ENCODE data around the gene ZNF343. TPM values are rescaled to one million over a fixed set of nuclear protein-coding genes. Genes with fewer than 3 reads are reported as not detected.

ZNF343 gene
- total RNA-seq, 1 experiment from 2014 or later: 6.9 TPM

Other genes starting within 250 kb of the ZNF343 start
- gene TGM3, start 212.9 kb downstream of the ZNF343 start, total RNA-seq (2014; rRNA removed; shearing (Covaris generic)): not detected in 2 replicates
- not detected in 2 replicates for gene TGM6, start 128.0 kb downstream of the ZNF343 start, total RNA-seq (2014; rRNA removed; shearing (Covaris generic))
- 659 and 788 TPM in 2 replicates for gene SNRPB, start 38.1 kb downstream of the ZNF343 start, total RNA-seq (2014; rRNA removed; shearing (Covaris generic))
- not detected in 2 replicates for gene TMC2, start 27.7 kb upstream of the ZNF343 start, total RNA-seq (2014; rRNA removed; shearing (Covaris generic))
- 148 and 152 TPM in 2 replicates for gene NOP56, start 143.7 kb upstream of the ZNF343 start, total RNA-seq (2014; rRNA removed; shearing (Covaris generic))
- 117 and 138 TPM in 2 replicates for gene IDH3B, start 155.3 kb upstream of the ZNF343 start, total RNA-seq (2014; rRNA removed; shearing (Covaris generic))
- gene EBF4, start 183.9 kb upstream of the ZNF343 start, total RNA-seq (2014; rRNA removed; shearing (Covaris generic)): 4.1 and 4.8 TPM in 2 replicates